ENCODE results near the gene YY1AP1.

Gene YY1AP1

GRCh38 chr1:155657463-155657862, 31.1 kb downstream of the YY1AP1 start:
- no peak for DNase-seq (ENCODE audit: low read depth)
- TF ChIP-seq CTCF (IDR thresholded peaks at IDR 0.05; ENCODE audit: insufficient read depth, low read depth, low read length, missing control alignments) = no peak
- no peak overlapping the region for H3K4me3 ChIP-seq (ENCODE audit: low read depth, low read length)

- no peak for TF ChIP-seq CTCF (IDR thresholded peaks at IDR 0.05; ENCODE audit: insufficient read depth, low read depth, low read length, missing control alignments)
- no peak for DNase-seq (ENCODE audit: low read depth)
- no peak overlapping the region for H3K4me3 ChIP-seq (ENCODE audit: low read depth, low read length)
Observed at GRCh38 chr1:155652951-155653350, 35.6 kb downstream of the YY1AP1 start.

GRCh38 chr1:155651861-155652661, 36.5 kb downstream of the YY1AP1 start:
- DNase-seq (ENCODE audit: low read depth) = no peak
- TF ChIP-seq CTCF (IDR thresholded peaks at IDR 0.05; ENCODE audit: insufficient read depth, low read depth, low read length, missing control alignments) = no peak
- no peak overlapping the region for H3K4me3 ChIP-seq (ENCODE audit: low read depth, low read length)

- no peak for TF ChIP-seq CTCF (IDR thresholded peaks at IDR 0.05; ENCODE audit: insufficient read depth, low read depth, low read length, missing control alignments)
- no peak overlapping the region for H3K4me3 ChIP-seq (ENCODE audit: low read depth, low read length)
- no peak for DNase-seq (ENCODE audit: low read depth)
Observed at GRCh38 chr1:155650231-155650757, 38.3 kb downstream of the YY1AP1 start.

GRCh38 chr1:155649676-155650075, 38.9 kb downstream of the YY1AP1 start:
- no peak for TF ChIP-seq CTCF (IDR thresholded peaks at IDR 0.05; ENCODE audit: insufficient read depth, low read depth, low read length, missing control alignments)
- no peak overlapping the region for H3K4me3 ChIP-seq (ENCODE audit: low read depth, low read length)
- DNase-seq (ENCODE audit: low read depth) = no peak

- no peak for DNase-seq (ENCODE audit: low read depth)
- no peak overlapping the region for H3K4me3 ChIP-seq (ENCODE audit: low read depth, low read length)
- TF ChIP-seq CTCF (IDR thresholded peaks at IDR 0.05; ENCODE audit: insufficient read depth, low read depth, low read length, missing control alignments) = no peak
Observed at GRCh38 chr1:155648207-155649147, 40.1 kb downstream of the YY1AP1 start.
